GM10266 (cell line): ENCODE measurements around the gene IL17RC.
A peak's percentile ranks its signal among the peaks of the same experiment; 100 is the strongest.

Source experiments
- DNase-seq: peaks from one replicate; pipeline ENCODE4 v3.0.0; 2012; ENCODE audit errors: extremely low spot score
- CTCF ChIP-seq: IDR thresholded peaks from 2 replicates; pipeline ENCODE4 v1.5.1; 2012; ENCODE audit warnings: mild to moderate bottlenecking, low read depth; ENCODE audit not compliant: control insufficient read depth, insufficient read depth; ENCODE audit errors: missing control alignments

Gene IL17RC

GRCh38 chr3:9918261-9919038, 1.6 kb downstream of the IL17RC start:
- no peak for DNase-seq

GRCh38 chr3:9928158-9928557, 11.3 kb downstream of the IL17RC start:
- no peak for TF ChIP-seq CTCF
- DNase-seq, result no peak

More at GRCh38 chr3:9918261-9919038, 1.6 kb downstream of the IL17RC start:
- no peak for TF ChIP-seq CTCF

GRCh38 chr3:9930804-9931418, 14.0 kb downstream of the IL17RC start:
- peak; percentile 69 for DNase-seq
- TF ChIP-seq CTCF, result peak; percentile 35

GRCh38 chr3:9932535-9932842, 15.6 kb downstream of the IL17RC start:
- DNase-seq, result no peak
- no peak for TF ChIP-seq CTCF

- peak; percentile 80 for TF ChIP-seq CTCF
- DNase-seq, result peak; percentile 90
Measured at GRCh38 chr3:9932843-9933560, 16.1 kb downstream of the IL17RC start.

GRCh38 chr3:9933561-9934234, 16.8 kb downstream of the IL17RC start, which contains the start of gene CRELD1:
TSS of gene CRELD1 (plus strand) at chr3:9933834. CDS start at chr3:9934439, 605 bp downstream.
- TF ChIP-seq CTCF, result no peak
- peak; percentile 96 for DNase-seq
